Measurements from ENCODE around the gene WFDC6. TPM values are rescaled to one million over a fixed set of nuclear protein-coding genes. Genes with fewer than 3 reads are reported as not detected.

The WFDC6 gene
- total and polyA plus RNA-seq, 2 donors (not counting 1 experiment from before 2014, with no cell fraction given): not detected

- H3K4me3 Mint-ChIP-seq: no peak overlapping the region
- no peak overlapping the region for H3K4me2 ChIP-seq (replicated peaks; ENCODE audit: low read depth, low read length, poor library complexity, severe bottlenecking)
- no peaks in the 10 kb centered on the region for H3K9me3 Mint-ChIP-seq (ENCODE audit: insufficient read depth)
- no peak overlapping the region for H3K9ac ChIP-seq (ENCODE audit: low read length)
- no peak for DNase-seq
- no peak overlapping the region for H3K27ac ChIP-seq (ENCODE audit: low read length in 2 of 2)
- no peaks in the 10 kb centered on the region for H3K36me3 ChIP-seq (replicated peaks in 1 of 2; ENCODE audit: control extremely low read depth in 1 of 2, control insufficient read depth in 1 of 2, extremely low read depth in 1 of 2, insufficient read depth in 2 of 2, low read length in 1 of 2)
- no peaks in the 10 kb centered on the region for H3K4me1 Mint-ChIP-seq
- ChIA-PET CTCF (interaction anchor here (0.9 kb wide), 1 partner anchor 16 kb away, joined by 3 read pairs; no protein-coding TSS in a partner anchor), POLR2A (no interaction called here)
- TF ChIP-seq EZH2 (IDR thresholded peaks at IDR 0.05; ENCODE audit: borderline replicate concordance, insufficient read depth, low read depth, low read length, poor library complexity, severe bottlenecking) (no peak), CTCF (IDR thresholded peaks at IDR 0.05) (no peak)
- H3K27me3 Mint-ChIP-seq: peaks cover 51% of the 10 kb centered on the region
- intact Hi-C loops (cut with micrococcal nuclease): no loop called here
- H4K20me1 ChIP-seq (ENCODE audit: control insufficient read depth, insufficient read depth, low read length, poor library complexity, severe bottlenecking): no peaks in the 10 kb centered on the region
- no peak overlapping the region for H3K4me3 ChIP-seq (ENCODE audit: control extremely low read depth in 1 of 5, extremely low read depth in 1 of 5, insufficient read depth in 1 of 5, low read depth in 2 of 5, low read length in 4 of 5)
- H3K9me3 ChIP-seq (ENCODE audit: control extremely low read depth in 1 of 3, control insufficient read depth in 2 of 3, insufficient read depth in 1 of 3, low read length in 2 of 3): no peaks in the 10 kb centered on the region
- no peak overlapping the region for H3K27ac Mint-ChIP-seq
- no peak overlapping the region for H2AFZ ChIP-seq (ENCODE audit: insufficient read depth, low read depth, low read length, poor library complexity, severe bottlenecking)
- H3K4me1 ChIP-seq (ENCODE audit: control insufficient read depth in 2 of 2, insufficient read depth in 2 of 2, low read length in 2 of 2): no peaks in the 10 kb centered on the region
- ATAC-seq (ENCODE audit: low read depth): no peak
- no CpG with 5 or more reads among the region's 1 CpG for WGBS (ENCODE audit: insufficient coverage)
- H3K27me3 ChIP-seq (replicated peaks in 1 of 4; ENCODE audit: control extremely low read depth in 1 of 4, control insufficient read depth in 3 of 4, insufficient read depth in 4 of 4, low read length in 3 of 4): peaks cover 0 to 19% (median 8%) of the 10 kb centered on the region in 4 experiments
- no peaks in the 10 kb centered on the region for H3K79me2 ChIP-seq (ENCODE audit: control insufficient read depth, insufficient read depth, low read length)
Measured at GRCh38 chr20:45501600-45501999, 37.7 kb downstream of the WFDC6 start.

- Histone ChIP-seq H4K20me1 (ENCODE audit: control insufficient read depth, insufficient read depth, low read length, poor library complexity, severe bottlenecking) (no peaks in the 10 kb centered on the region), H3K27ac (ENCODE audit: low read length in 2 of 2) (no peak overlapping the region), H3K36me3 (replicated peaks in 1 of 2; ENCODE audit: control extremely low read depth in 1 of 2, control insufficient read depth in 1 of 2, extremely low read depth in 1 of 2, insufficient read depth in 2 of 2, low read length in 1 of 2) (no peaks in the 10 kb centered on the region), H3K9me3 (ENCODE audit: control extremely low read depth in 1 of 3, control insufficient read depth in 2 of 3, insufficient read depth in 1 of 3, low read length in 2 of 3) (no peaks in the 10 kb centered on the region), H3K4me2 (replicated peaks; ENCODE audit: low read depth, low read length, poor library complexity, severe bottlenecking) (no peak overlapping the region), H3K4me1 (ENCODE audit: control insufficient read depth in 2 of 2, insufficient read depth in 2 of 2, low read length in 2 of 2) (no peaks in the 10 kb centered on the region), H3K4me3 (ENCODE audit: control extremely low read depth in 1 of 5, extremely low read depth in 1 of 5, insufficient read depth in 1 of 5, low read depth in 2 of 5, low read length in 4 of 5) (no peak overlapping the region), H3K27me3 (replicated peaks in 1 of 4; ENCODE audit: control extremely low read depth in 1 of 4, control insufficient read depth in 3 of 4, insufficient read depth in 4 of 4, low read length in 3 of 4) (peaks cover 0 to 15% (median 7%) of the 10 kb centered on the region in 4 experiments), H3K9ac (ENCODE audit: low read length) (no peak overlapping the region), H3K79me2 (ENCODE audit: control insufficient read depth, insufficient read depth, low read length) (no peaks in the 10 kb centered on the region), H2AFZ (ENCODE audit: insufficient read depth, low read depth, low read length, poor library complexity, severe bottlenecking) (no peak overlapping the region)
- Mint-ChIP-seq H3K4me3 (no peak overlapping the region), H3K4me1 (no peaks in the 10 kb centered on the region), H3K27me3 (peaks cover 46% of the 10 kb centered on the region), H3K9me3 (ENCODE audit: insufficient read depth) (no peaks in the 10 kb centered on the region), H3K27ac (no peak overlapping the region)
- TF ChIP-seq CTCF (IDR thresholded peaks at IDR 0.05): no peak
- no peak for TF ChIP-seq EZH2 (IDR thresholded peaks at IDR 0.05; ENCODE audit: borderline replicate concordance, insufficient read depth, low read depth, low read length, poor library complexity, severe bottlenecking)
- CTCF ChIA-PET: no interaction called here
- intact Hi-C loops (cut with micrococcal nuclease): no loop called here
- DNase-seq (no peak), ATAC-seq (ENCODE audit: low read depth) (no peak)
- POLR2A ChIA-PET: no interaction called here
- WGBS (ENCODE audit: insufficient coverage): 71% methylated on average over 2 of the region's 6 CpGs
Measured at GRCh38 chr20:45500022-45500421, 39.3 kb downstream of the WFDC6 start.

Data from B cell (primary cell).